NB4 (cell line): Measurements from ENCODE around the gene UBE2B.

Experiments
- POLR2A ChIP-seq: IDR thresholded peaks from 2 replicates; pipeline ENCODE4 v1.6.1; 2011; ENCODE audit warnings: mild to moderate bottlenecking; ENCODE audit not compliant: insufficient read length; ENCODE audit errors: extremely low read depth
- TF ChIP-seq, protein P1 (sequence below): IDR thresholded peaks from 2 replicates; pipeline ENCODE4 v1.6.1; 2011; ENCODE audit warnings: low read depth, low read length
- TF ChIP-seq, protein P2 (sequence below): IDR thresholded peaks from one replicate; pipeline ENCODE4 v1.5.1; 2012; ENCODE audit warnings: low read depth, low read length

DNA sequence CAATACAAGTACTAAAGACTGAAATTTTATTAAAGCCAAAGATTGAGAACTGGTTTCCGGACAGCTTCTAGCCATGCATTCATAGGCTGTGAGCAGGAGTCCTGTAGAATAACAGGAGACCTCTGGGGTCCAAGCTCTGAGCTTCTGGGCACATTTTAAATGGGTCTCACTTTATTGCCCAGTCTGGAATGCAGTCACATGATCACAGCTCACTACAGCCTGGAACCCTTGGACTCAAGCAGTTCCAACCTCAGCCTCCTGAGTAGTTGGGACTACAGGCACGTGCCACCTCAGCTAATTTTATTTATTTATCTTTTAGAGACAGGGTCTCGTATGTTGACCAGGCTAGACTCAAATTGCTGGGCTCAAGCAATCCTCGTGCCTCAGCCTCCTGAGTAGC, 24.9 kb downstream of the UBE2B start:
- no peak for TF ChIP-seq POLR2A
- TF ChIP-seq, protein P1, sequence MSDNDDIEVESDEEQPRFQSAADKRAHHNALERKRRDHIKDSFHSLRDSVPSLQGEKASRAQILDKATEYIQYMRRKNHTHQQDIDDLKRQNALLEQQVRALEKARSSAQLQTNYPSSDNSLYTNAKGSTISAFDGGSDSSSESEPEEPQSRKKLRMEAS = no peak
- TF ChIP-seq, protein P2, sequence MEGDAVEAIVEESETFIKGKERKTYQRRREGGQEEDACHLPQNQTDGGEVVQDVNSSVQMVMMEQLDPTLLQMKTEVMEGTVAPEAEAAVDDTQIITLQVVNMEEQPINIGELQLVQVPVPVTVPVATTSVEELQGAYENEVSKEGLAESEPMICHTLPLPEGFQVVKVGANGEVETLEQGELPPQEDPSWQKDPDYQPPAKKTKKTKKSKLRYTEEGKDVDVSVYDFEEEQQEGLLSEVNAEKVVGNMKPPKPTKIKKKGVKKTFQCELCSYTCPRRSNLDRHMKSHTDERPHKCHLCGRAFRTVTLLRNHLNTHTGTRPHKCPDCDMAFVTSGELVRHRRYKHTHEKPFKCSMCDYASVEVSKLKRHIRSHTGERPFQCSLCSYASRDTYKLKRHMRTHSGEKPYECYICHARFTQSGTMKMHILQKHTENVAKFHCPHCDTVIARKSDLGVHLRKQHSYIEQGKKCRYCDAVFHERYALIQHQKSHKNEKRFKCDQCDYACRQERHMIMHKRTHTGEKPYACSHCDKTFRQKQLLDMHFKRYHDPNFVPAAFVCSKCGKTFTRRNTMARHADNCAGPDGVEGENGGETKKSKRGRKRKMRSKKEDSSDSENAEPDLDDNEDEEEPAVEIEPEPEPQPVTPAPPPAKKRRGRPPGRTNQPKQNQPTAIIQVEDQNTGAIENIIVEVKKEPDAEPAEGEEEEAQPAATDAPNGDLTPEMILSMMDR = no peak
